ENCODE results near the gene DLG2.

Gene DLG2

GRCh38 chr11:84866922-84867321 is 760.2 kb downstream of the DLG2 start:
- H3K27ac ChIP-seq (ENCODE audit: low read depth, low read length) = no peak overlapping the region
- H3K79me2 ChIP-seq (ENCODE audit: control insufficient read depth, low read length) = no peaks in the 10 kb centered on the region
- no peaks in the 10 kb centered on the region for H3K36me3 ChIP-seq (ENCODE audit: control insufficient read depth, low read length)
- H3K4me3 ChIP-seq (ENCODE audit: low read length) = no peak overlapping the region
- H3K4me1 ChIP-seq (ENCODE audit: control insufficient read depth, low read length) = no peaks in the 10 kb centered on the region
- TF ChIP-seq CTCF (IDR thresholded peaks at IDR 0.05; ENCODE audit: low read depth, low read length, poor library complexity, severe bottlenecking) = no peak
- TF ChIP-seq EZH2phosphoT487 (IDR thresholded peaks at IDR 0.05; ENCODE audit: borderline replicate concordance, low read length) = no peak
- no peaks in the 10 kb centered on the region for H3K27me3 ChIP-seq (ENCODE audit: control insufficient read depth, low read length)
- H3K9me2 ChIP-seq (replicated peaks; ENCODE audit: control insufficient read depth, low read length) = no peaks in the 10 kb centered on the region
- H3K9me3 ChIP-seq (ENCODE audit: control insufficient read depth, insufficient read depth, low read length) = no peaks in the 10 kb centered on the region
- H3K4me2 ChIP-seq (ENCODE audit: low read length) = no peak overlapping the region
- no peaks in the 10 kb centered on the region for H4K20me1 ChIP-seq (ENCODE audit: control insufficient read depth, insufficient read depth, low read depth, low read length)
- H3F3A ChIP-seq (ENCODE audit: control insufficient read depth, insufficient read depth) = no peaks in the 10 kb centered on the region

GRCh38 chr11:84865791-84866535 is 761.2 kb downstream of the DLG2 start:
- no peak overlapping the region for H3K4me3 ChIP-seq (ENCODE audit: low read length)
- no peaks in the 10 kb centered on the region for H3K9me3 ChIP-seq (ENCODE audit: control insufficient read depth, insufficient read depth, low read length)
- no peak overlapping the region for H3K27ac ChIP-seq (ENCODE audit: low read depth, low read length)
- no peaks in the 10 kb centered on the region for H3K9me2 ChIP-seq (replicated peaks; ENCODE audit: control insufficient read depth, low read length)
- no peaks in the 10 kb centered on the region for H3F3A ChIP-seq (ENCODE audit: control insufficient read depth, insufficient read depth)
- H3K4me2 ChIP-seq (ENCODE audit: low read length) = no peak overlapping the region
- no peaks in the 10 kb centered on the region for H4K20me1 ChIP-seq (ENCODE audit: control insufficient read depth, insufficient read depth, low read depth, low read length)
- no peaks in the 10 kb centered on the region for H3K36me3 ChIP-seq (ENCODE audit: control insufficient read depth, low read length)
- H3K79me2 ChIP-seq (ENCODE audit: control insufficient read depth, low read length) = no peaks in the 10 kb centered on the region
- H3K27me3 ChIP-seq (ENCODE audit: control insufficient read depth, low read length) = no peaks in the 10 kb centered on the region
- H3K4me1 ChIP-seq (ENCODE audit: control insufficient read depth, low read length) = no peaks in the 10 kb centered on the region
- TF ChIP-seq EZH2phosphoT487 (IDR thresholded peaks at IDR 0.05; ENCODE audit: borderline replicate concordance, low read length) (no peak), CTCF (IDR thresholded peaks at IDR 0.05; ENCODE audit: low read depth, low read length, poor library complexity, severe bottlenecking) (no peak)

- no peaks in the 10 kb centered on the region for H3K27me3 ChIP-seq (ENCODE audit: control insufficient read depth, low read length)
- H3K9me2 ChIP-seq (replicated peaks; ENCODE audit: control insufficient read depth, low read length) = no peaks in the 10 kb centered on the region
- H3K27ac ChIP-seq (ENCODE audit: low read depth, low read length) = no peak overlapping the region
- no peak overlapping the region for H3K4me2 ChIP-seq (ENCODE audit: low read length)
- H3K4me3 ChIP-seq (ENCODE audit: low read length) = no peak overlapping the region
- H3K9me3 ChIP-seq (ENCODE audit: control insufficient read depth, insufficient read depth, low read length) = no peaks in the 10 kb centered on the region
- H3K79me2 ChIP-seq (ENCODE audit: control insufficient read depth, low read length) = no peaks in the 10 kb centered on the region
- TF ChIP-seq CTCF (IDR thresholded peaks at IDR 0.05; ENCODE audit: low read depth, low read length, poor library complexity, severe bottlenecking) = no peak
- TF ChIP-seq EZH2phosphoT487 (IDR thresholded peaks at IDR 0.05; ENCODE audit: borderline replicate concordance, low read length) = no peak
- H3K36me3 ChIP-seq (ENCODE audit: control insufficient read depth, low read length) = no peaks in the 10 kb centered on the region
- no peaks in the 10 kb centered on the region for H3K4me1 ChIP-seq (ENCODE audit: control insufficient read depth, low read length)
- H4K20me1 ChIP-seq (ENCODE audit: control insufficient read depth, insufficient read depth, low read depth, low read length) = no peaks in the 10 kb centered on the region
- no peaks in the 10 kb centered on the region for H3F3A ChIP-seq (ENCODE audit: control insufficient read depth, insufficient read depth)
These were observed 761.9 kb downstream of the DLG2 start for GRCh38 chr11:84865257-84865656.

Data from DOHH2 (cell line).